Choroid plexus epithelial cell (primary cell): ENCODE data around the gene EIPR1.

ENCODE experiments used
- DNase-seq: peaks from one replicate; pipeline ENCODE4 v3.0.0-alpha.2; 2010; ENCODE audit warnings: low read depth
- H3K4me3 ChIP-seq: 2 replicates; pipeline ENCODE4 v1.5.1; 2011; ENCODE audit warnings: low read depth, mild to moderate bottlenecking, control low read depth, low read length, moderate library complexity
- CTCF ChIP-seq: conservative IDR thresholded peaks from 2 replicates; pipeline ENCODE4 v1.5.1; 2011; ENCODE audit warnings: low read depth, mild to moderate bottlenecking, control low read depth, inconsistent platforms, low read length, moderate library complexity

Gene EIPR1

DNA sequence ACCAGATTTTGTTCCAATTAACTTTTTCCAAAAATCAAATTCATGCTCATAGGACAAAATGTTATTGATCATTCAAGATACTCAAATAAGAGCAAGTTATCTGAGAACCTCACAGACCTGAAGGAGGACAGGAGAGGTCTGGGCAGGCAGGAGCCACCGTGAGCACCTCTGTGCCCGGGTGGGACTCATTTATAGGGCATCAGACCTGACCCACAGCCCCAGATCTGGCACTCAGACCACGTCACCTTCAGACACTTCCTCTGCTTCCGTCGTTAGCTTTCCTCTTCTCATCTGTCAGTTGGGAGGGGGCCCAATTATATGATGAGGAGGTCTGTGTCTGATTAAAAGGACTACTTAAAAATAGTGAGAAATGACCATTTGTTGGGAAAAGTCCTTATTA lies 169.4 kb downstream of the EIPR1 start:
- no peak for TF ChIP-seq CTCF
- no peak for DNase-seq
- H3K4me3 ChIP-seq = no peak overlapping the region

- H3K4me3 ChIP-seq = no peak overlapping the region
- TF ChIP-seq CTCF = no peak
- DNase-seq = no peak
These were observed 170.5 kb downstream of the EIPR1 start for GRCh38 chr2:3207091-3207491.

DNA sequence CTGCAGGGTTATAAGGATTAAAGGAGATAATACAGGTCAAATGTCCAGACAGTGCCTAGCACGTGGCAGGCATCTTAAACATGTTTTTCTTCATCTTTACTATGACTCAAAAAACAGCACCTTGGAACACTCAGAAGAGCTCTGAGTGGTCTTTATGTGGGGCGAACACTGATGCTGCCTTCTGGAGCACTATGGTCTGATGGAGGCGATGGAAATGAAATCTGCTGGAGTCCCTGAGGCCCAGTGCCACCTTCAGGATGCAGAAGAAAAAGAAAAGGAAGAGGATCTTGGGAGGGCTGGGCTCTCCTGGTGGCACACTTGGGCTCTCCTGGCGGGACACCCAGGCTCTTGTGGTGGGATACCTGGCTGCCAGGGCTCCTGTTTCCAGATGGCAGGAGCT lies 171.8 kb downstream of the EIPR1 start:
- DNase-seq = no peak
- TF ChIP-seq CTCF = no peak
- H3K4me3 ChIP-seq = no peak overlapping the region

DNA sequence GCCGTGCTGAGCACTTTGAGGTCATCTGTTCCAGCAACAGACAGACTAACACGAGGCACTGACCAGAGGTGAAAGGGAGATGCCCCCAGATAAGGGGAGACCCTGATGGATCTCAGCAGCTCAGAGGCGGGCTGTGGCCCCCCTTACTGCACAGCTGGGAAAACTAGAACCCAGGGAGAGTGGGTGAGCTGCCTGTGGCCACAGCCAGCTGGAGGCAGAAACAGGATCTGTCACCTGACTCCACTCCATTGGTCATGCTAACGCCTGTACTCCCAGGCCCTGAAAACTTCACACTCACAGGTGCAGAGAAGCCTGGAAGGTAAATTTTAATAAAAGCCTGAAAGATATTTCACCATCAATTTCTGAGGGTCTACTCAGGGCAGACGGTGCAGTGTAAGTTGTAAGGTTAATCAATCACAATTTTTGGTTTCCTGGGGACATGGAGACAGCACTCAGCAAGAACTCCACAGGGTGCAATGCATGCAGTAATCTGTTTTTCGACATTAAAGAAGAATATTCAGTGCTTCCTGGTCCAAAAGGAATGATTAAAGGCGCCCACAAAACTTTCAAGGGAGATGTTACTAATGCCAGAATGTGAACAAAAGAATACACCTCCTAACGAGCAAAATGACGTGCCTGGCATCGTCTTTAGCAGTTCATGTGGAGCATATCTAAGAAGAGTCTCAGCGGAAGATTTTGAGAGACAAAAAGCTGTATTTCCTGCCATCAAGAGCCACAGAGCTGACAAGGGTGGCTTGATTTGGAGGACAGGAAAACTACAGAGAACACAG lies 173.4 kb downstream of the EIPR1 start:
- no peak overlapping the region for H3K4me3 ChIP-seq
- no peak for DNase-seq
- TF ChIP-seq CTCF = no peak

DNA sequence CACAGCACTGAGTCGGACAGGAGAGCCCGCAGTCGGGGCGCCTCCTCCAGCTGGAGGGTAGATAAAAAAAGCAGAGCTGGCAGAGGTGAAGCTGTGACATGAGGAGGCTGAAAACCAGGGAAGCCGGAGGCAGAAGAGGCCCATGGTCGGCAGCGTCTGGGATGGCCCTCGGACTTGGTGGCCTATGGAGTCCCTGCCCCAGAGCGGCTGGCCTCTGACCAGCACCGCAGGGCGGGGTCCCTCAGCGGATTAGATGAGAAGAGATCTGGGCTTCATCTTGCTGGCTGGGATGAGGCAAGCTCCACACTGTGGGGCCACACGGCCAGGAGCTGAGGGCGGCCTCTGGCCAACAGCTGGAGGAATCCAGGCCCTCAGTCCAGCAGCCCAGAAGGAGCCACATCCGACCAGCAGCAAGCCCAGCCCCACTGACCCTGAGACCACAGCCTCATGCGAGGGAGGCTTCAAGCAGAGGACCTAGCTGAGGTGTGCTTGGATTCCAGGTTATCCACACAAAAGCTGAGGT lies 174.1 kb downstream of the EIPR1 start:
- H3K4me3 ChIP-seq = no peak overlapping the region
- TF ChIP-seq CTCF = no peak
- DNase-seq = no peak

DNA sequence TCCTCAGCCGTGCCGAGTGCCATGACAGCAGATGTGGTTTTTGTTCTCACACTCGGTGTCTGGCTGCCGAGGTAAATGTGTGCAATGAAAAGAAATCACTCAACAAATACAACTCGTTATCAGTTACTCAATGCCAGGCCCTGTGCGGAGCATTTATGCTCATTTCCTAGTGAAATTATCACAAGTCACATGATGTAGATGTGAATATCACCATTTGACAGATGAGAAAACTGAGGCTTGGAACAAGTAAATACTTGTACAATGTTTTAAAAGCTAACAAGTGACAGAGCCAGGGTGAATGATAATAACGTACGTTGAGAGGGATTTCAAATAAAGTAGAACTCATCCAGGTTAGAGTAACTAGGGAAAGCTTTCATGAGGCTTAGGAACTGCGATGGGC lies 174.7 kb downstream of the EIPR1 start:
- no peak overlapping the region for H3K4me3 ChIP-seq
- TF ChIP-seq CTCF = no peak
- no peak for DNase-seq

DNA sequence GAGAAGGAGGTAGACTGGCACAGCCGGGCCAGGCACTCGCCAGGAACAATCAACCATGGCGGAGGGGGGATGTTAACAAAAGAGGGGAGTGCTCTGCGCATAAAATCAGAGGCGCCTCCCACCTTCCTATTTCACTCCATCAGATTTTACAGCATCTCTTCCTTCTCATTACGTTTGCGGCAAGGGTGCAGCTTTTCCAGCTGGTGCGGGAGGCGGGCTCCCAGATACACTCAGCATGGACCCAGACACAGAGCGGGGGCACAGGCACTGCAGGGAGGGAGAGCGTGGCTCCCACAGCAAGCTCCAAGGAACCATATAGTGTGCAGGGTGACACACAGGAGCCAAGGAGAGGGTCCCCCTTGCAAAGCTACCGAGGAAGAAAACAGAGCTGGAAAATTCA lies 176.3 kb downstream of the EIPR1 start:
- no peak for DNase-seq
- TF ChIP-seq CTCF = no peak

More for the DNA sequence above, 176.3 kb downstream of the EIPR1 start:
- H3K4me3 ChIP-seq = no peak overlapping the region
